H7 (cell line): ENCODE data around the gene WNT9A. TPM values are rescaled to one million over a fixed set of nuclear protein-coding genes. Genes with fewer than 3 reads are reported as not detected.
"Not testable (repeated sequence)": the region's sequence is repeated elsewhere in the genome, so short reads cannot be mapped to it uniquely, and the experiment has no call there.

Experiments
- DNase-seq: peaks from one replicate; pipeline ENCODE4 v3.0.0; 2012
- H3K27me3 ChIP-seq: 2 replicates; pipeline ENCODE4 v1.6.0; 2011; ENCODE audit warnings: mild to moderate bottlenecking, low read length; ENCODE audit not compliant: control insufficient read depth, insufficient read depth
- H3K36me3 ChIP-seq: replicated peaks from 2 replicates; pipeline ENCODE4 v1.5.1; 2011; ENCODE audit warnings: low read length; ENCODE audit not compliant: control insufficient read depth, insufficient read depth
- H3K4me3 ChIP-seq: 2 replicates; pipeline ENCODE4 v1.5.1; 2011; ENCODE audit warnings: low read depth, mild to moderate bottlenecking, control low read depth, low read length, moderate library complexity; ENCODE audit not compliant: insufficient read depth
- total RNA-seq: library from RNA; depleted of rRNA; stranded (reverse); fragments of >200 nt; shearing (Covaris generic); gene quantifications from 2 replicates; pipeline ENCODE4 v1.2.3, GENCODE V29; 2014

The WNT9A gene
- total RNA-seq, 1 experiment from 2014 or later = 3.2 TPM

DNA sequence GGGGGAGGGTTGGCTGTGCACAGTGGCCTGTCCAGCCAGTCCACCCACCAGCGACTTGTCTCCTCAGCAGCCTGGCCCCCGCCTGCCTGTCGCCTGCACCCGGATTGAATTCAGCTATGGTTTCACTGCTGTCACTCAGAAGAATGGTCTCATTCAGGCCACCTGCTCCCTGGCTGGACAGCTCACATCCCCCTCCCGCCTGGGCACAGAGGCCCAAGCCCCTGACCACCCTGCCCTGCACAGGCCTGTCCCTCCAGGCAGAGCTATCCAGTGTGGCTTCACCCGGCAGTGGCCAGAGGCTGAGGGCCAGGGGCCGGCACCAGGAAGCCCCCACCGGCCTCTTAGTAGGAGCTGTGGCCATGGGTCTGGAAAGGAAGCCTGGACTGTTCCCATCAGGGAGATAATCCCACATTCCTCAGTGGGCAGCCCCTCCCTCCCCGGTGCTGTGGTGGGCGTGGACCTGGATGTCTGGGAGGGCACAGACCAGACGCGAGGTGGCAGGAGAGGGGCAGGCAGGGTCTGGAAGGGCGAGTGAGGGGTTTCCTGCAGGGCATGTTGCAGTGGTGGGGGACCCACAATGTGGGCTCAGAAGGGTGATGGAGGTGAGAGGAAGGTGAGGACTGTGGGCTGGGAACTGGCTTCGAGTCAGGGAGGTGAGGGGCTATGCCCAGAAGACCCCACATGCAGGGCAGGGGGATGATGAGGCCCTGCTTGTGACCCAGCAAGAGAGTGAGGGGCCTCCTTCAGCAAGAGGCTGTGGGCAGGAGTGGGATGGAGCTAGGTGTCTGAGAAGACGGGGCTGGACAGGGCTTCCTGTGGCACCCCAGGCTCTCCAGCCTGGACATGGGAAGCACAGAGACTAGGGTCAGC is 30.4 kb downstream of the WNT9A start:
- H3K27me3 ChIP-seq = no peaks in the 10 kb centered on the region
- no peaks in the 10 kb centered on the region for H3K36me3 ChIP-seq
- H3K4me3 ChIP-seq = no peak overlapping the region
- DNase-seq = peak; percentile 72

DNA sequence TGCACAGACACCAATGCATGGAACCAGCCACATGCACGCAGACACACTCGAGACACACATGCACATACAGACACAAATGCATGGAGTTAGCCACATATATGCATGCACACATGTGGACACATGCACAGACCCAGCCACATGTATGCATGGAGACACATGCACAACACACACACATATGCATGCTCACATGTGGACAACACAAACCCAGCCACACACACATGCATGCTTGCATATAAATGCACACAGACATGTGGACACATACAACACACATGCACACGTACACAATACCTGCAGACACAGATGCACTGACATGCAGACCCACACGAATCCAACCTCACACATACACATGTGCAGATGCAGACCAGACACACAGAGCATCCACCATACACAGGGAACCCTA is 31.1 kb downstream of the WNT9A start:
- DNase-seq = no peak
- Histone ChIP-seq H3K4me3 (no peak overlapping the region), H3K36me3 (no peaks in the 10 kb centered on the region), H3K27me3 (no peaks in the 10 kb centered on the region)

DNA sequence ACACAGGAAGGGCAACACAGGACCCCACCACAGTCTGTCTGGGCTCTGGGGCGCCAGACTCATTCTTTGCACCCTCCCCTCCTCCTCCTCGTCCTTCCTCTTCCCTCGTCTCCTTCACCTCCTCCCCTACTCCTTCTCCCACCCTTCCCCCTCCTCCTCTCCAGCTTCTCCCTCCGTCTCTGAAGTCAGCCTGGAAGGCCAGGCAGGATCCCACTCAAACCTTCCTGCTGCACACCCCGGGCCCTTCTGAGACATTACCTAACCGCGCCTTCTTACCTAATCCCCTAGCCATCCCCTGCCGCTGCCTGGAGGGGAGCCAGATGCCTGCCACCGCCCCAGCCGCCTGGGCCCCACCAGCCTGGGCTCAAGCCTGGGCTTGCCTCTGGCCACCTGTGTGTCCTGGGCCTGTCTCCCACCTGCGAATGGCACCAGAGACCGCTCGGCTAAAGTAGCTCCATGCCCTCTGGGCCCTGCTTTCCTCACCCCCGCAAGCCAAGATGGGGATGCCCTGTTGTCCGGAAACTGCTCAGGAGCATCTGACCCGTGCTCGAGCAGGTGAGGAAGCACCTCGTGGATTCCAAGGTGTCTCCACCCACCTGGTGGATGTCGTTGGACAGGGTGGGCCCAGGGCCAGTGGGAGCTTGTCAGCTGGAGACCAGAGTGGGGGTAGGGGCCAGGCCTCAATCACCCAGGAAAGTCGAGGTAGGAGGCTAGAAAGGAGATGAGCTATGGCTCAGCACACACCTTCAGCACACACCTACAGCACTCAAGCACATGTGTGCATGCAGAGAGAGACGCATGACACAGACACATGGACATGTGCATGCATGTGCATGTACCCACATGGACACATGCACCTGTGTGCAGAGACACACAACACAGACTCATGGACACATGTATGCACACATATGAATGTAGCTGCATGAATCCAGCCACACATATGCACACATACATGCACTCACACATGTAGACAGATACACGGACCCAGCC is 31.9 kb downstream of the WNT9A start:
- H3K36me3 ChIP-seq = no peaks in the 10 kb centered on the region

DNA sequence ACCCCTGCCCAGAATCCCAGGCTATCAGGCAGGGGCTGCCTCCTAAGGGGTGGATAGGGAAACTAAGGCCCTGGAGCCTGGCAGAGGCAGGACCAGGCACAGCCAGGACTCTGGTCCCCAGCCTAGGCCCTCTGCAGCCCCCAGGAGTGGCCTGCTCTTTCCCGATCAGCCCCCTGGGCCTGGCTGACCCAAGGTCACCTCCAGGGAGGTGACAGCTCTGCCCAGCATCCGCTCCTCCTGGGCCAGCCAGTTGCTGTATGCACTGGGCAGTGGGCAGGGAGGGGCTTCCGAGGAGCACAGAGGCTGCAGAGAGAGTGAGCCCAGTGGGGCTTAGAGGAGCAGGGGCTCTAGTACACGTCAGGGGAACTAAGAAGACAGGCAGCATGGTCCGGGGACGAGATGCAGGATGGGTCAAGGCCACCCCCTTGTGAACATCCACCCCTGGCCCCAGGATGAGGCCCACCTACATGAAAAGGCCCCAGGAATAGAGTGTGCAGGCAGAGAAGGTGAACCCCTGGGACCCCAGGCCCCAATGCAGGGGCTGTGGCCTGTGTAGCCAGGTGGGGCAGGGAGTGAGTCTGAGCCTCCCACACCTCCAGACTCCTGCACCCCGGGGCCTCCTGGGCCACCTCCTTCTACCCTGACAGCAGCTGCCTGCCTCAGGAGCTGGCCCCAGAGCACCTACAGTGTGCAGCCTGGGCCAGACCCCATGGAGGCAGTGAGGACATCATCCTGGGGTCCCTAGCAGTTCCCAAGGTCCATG is 32.8 kb downstream of the WNT9A start:
- H3K27me3 ChIP-seq = no peaks in the 10 kb centered on the region
- H3K4me3 ChIP-seq = no peak overlapping the region
- H3K36me3 ChIP-seq = no peaks in the 10 kb centered on the region
- peak; percentile 62 for DNase-seq

More for the DNA sequence above, 31.9 kb downstream of the WNT9A start:
- Histone ChIP-seq H3K4me3 (no peak overlapping the region), H3K27me3 (no peaks in the 10 kb centered on the region)
- DNase-seq = peak; percentile 87

DNA sequence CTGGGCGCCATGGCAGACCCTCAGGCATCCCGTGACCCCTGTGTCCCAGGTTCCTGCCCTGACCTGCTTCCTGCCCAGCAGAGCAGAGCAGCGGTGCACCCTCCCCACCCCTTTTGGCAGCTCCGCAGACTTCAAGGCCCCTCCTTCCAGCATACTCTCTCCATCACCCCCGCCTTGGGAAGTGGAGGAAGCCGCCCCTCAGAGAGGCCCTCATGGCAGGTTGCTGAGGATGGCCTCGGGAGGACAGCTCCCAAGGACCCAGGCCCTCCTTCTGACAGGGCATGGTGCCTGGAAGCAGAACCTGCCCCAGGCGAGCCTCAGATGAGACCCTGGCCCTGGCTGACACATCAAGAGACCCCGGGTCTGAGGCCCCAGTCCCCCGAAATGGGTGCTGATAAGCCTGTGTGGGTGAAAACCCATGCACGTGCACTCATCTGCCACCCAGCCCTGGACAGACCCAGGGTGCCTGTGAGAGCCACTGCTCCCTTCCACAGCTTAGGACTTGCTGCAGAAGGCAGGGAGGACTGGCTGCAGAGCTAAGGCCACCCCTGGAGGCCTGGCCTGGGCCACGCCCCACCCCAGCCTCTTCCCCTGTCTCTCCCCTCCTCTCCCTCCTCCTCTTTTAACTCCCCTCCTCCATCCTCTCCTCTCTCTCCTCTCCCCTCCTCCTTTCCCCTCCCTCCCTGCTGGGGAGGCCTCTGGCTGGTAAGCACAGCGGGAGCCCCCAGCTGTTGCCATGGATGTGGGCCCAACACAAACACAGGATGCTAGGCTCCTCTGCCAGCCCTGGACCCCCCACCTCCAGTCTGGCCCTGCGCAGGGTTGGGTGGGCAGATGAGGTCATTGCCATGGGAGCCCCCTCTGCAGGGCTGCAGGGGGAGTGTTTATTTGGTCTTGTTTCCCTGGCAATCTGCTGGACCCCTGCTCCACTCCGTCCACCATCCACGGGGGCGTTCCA is 33.7 kb downstream of the WNT9A start:
- no peaks in the 10 kb centered on the region for H3K27me3 ChIP-seq
- no peak overlapping the region for H3K4me3 ChIP-seq
- peak; percentile 84 for DNase-seq
- H3K36me3 ChIP-seq = no peaks in the 10 kb centered on the region

DNA sequence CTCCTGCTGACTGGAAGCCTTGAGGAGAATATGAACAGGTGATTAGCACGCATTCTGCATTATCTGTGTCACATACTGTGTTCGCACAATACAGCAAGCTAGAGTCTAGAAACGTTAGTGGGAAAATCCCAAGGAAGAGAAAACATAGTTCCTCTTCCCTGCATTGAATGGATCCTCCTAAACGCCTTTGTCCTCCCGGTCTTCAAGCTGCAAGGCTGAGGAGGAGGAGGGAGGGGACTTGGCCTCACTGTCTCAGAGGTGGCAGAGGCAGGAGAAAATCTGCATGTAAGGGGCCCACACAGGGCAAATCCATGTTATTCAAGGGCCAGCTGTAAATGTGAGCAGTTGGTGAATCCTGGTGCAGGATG is 34.4 kb downstream of the WNT9A start:
- no peaks in the 10 kb centered on the region for H3K36me3 ChIP-seq
- DNase-seq = peak; percentile 65
- no peaks in the 10 kb centered on the region for H3K27me3 ChIP-seq
- H3K4me3 ChIP-seq = no peak overlapping the region

DNA sequence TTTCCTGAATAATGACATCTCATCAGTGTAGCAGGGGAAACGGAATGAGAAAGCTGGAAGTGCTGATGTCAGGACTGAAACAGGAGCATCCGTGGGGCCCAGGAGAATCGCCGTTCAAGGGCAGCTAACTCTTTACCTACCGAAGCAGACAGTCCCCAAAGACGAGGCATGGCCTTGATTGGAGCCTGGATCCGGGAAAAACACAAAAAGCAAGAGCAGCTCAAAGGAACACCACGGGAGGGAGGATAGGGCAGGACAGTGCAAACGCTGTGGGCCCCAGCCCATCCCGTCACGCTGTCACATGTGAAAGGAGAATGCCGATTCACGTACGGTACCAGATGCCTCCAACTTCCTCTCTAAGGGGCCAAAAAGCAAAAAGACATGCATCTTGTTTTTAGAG is 34.9 kb downstream of the WNT9A start:
- DNase-seq = peak; percentile 54

DNA sequence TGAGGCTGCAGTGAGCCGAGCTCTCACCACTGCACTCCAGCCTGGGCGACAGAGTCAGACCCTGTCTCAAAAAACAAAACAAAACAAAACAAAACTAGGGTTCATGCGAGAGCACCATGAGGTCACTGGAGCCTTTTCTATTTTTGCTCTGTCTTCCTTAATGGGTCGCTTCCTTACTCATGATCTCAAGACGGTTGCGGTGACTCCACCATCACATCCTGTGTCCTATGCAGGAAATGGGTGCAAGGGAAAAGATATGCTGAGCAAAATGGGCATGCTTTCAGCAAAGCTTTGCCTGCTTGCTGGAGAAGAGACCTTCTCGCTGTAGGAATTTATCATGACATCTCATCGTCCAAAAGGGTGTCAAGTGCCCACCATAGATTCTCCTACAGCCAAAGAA is 36.4 kb downstream of the WNT9A start:
- H3K4me3 ChIP-seq = no peak overlapping the region
- no peaks in the 10 kb centered on the region for H3K36me3 ChIP-seq
- no peak for DNase-seq
- no peaks in the 10 kb centered on the region for H3K27me3 ChIP-seq

More for the DNA sequence above, 34.9 kb downstream of the WNT9A start:
- Histone ChIP-seq H3K36me3 (no peaks in the 10 kb centered on the region), H3K27me3 (no peaks in the 10 kb centered on the region), H3K4me3 (no peak overlapping the region)

DNA sequence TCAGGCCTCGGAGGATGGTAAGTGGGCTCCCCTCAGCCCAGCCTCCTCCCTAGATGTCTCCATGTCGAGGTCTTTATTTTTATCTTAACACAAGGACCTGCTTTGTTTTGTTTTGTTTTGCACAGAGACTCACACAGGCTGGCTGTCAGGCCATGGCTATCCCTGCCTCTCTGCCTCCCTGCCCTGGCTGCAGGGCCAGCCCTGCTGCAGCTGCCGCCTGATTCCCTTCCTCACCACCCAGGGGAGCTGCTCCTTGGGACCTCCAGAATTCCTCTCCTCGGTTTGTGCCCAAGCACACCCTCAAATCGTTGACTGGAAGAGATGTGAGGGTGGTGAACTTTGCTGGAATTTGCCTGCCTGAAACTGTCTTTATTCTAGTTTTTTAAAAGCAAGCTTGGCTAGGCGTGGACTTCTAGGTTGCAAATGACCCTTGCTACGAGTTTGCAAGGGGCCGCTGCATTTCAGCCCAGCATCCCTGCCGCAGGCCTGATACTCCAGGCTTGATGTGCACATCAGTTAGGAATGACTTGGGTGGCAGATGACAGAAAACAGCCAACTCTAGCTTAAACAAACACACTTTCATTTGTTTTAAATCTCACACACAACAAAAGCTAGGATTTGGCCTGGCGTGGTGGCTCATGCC is 37.1 kb downstream of the WNT9A start:
- Histone ChIP-seq H3K27me3 (no peaks in the 10 kb centered on the region), H3K4me3 (no peak overlapping the region)

DNA sequence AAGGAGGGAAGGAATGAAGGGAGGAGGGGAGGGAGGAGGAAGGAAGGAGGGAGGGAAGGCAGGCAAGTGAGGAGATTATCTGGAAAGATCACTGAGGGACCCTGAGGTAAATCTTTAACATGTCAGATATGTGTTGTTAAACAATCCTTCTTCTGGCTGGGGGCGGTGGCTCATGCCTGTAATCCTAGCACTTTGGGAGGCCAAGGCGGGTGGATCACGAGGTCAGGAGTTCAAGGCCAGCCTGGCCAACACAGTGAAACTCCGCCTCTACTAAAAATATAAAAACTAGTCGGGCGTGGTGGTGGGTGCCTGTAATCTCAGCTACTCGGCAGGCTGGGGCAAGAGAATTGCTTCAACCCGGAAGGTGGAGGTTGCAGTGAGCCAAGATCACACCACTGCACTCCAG is 37.8 kb downstream of the WNT9A start:
- DNase-seq, H3K4me3 ChIP-seq, H3K27me3 ChIP-seq, H3K36me3 ChIP-seq: not testable (repeated sequence)

More for the DNA sequence above, 37.1 kb downstream of the WNT9A start:
- DNase-seq = peak; percentile 57
- no peaks in the 10 kb centered on the region for H3K36me3 ChIP-seq

DNA sequence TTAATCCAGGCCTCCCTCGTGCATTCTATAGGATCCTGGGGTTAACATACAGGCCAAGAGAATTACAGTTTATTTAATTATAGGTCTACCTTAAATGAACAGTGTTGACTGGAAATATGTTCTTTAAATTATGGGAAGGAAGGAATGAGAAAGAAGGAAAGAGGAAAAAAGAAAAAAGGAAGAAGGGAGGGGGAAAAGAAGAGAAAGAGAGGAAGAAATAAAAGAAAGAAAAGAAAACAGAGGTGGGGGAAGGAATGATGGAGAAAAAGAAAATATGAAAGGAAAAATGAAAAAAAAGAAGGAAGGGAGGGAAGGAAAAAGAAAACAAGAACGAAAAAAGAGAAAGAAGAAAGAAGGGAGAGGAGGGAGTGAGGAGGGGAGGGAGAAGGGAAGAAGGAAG is 38.5 kb downstream of the WNT9A start:
- Histone ChIP-seq H3K36me3 (no peaks in the 10 kb centered on the region), H3K4me3 (no peak overlapping the region), H3K27me3 (no peaks in the 10 kb centered on the region)
- DNase-seq = no peak

DNA sequence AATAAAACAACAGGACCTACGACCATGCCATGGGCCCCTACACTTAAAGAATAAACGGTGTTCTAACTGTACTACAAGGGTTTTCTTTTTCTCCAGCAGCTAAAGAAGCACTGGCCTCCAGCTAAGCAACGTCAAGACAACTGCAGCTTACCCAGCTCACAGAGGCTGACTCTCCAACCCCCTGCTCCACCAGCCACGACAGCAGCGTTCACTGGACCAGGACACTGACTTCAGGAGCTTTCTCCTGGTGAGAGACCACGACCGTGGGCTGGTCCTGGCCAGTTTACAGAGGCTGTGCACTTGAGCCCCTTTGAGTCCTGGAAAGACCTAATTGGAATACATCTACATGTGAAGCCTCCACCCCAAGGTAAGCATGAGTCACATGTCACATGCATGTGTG is 39.4 kb downstream of the WNT9A start:
- Histone ChIP-seq H3K4me3 (no peak overlapping the region), H3K36me3 (no peaks in the 10 kb centered on the region), H3K27me3 (no peaks in the 10 kb centered on the region)
- DNase-seq = no peak

DNA sequence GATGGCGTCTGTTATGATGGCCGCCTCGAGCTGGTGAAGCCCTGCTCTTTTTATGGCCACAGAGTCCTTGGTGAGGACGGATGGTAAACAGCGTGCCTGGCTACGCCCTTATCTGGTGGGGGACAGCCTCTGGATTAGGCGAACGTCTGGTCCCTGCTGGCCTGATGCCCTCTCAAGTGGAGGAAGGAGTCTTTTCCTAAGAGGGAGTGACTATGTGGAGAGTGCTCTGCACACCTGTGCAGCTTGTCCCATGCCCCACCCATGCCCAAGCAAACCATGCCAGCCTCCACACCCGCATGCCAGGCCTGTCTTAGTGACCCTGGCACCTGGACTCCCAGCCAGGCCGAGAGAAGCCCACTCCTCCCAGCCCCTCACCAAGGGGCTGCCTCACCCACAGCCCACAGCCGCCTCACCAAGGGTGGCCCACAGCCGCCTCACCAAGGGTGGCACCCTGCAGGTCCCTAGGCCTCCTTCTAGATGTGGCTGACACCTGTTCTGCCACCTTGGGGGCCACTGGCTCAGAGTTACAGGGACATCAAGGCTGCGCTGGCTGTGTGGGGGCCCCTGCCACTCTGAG is 40.2 kb downstream of the WNT9A start:
- DNase-seq = no peak
- Histone ChIP-seq H3K4me3 (no peak overlapping the region), H3K36me3 (no peaks in the 10 kb centered on the region), H3K27me3 (no peaks in the 10 kb centered on the region)
